Epithelial cell of proximal tubule (primary cell): ENCODE measurements around the gene KIF18A. TPM values are rescaled to one million over a fixed set of nuclear protein-coding genes. Genes with fewer than 3 reads are reported as not detected.

Source experiments
- DNase-seq: peaks from one replicate; pipeline ENCODE4 v3.0.0-alpha.2; 2011; ENCODE audit warnings: low read depth
- H3K4me3 ChIP-seq: 2 replicates; pipeline ENCODE4 v1.5.1; 2011; ENCODE audit warnings: low read depth, mild to moderate bottlenecking, low read length
- total RNA-seq: library from RNA; depleted of rRNA; stranded (reverse); fragments of >200 nt; gene quantifications from 2 replicates; pipeline ENCODE4 v1.2.3, GENCODE V29; 2015
- TF ChIP-seq, protein P1 (sequence below): conservative IDR thresholded peaks from 2 replicates; pipeline ENCODE4 v1.5.1; 2012; ENCODE audit warnings: low read depth, mild to moderate bottlenecking, low read length

Gene KIF18A
- total RNA-seq, 1 donor from 2014 or later: 15.7 TPM

DNA sequence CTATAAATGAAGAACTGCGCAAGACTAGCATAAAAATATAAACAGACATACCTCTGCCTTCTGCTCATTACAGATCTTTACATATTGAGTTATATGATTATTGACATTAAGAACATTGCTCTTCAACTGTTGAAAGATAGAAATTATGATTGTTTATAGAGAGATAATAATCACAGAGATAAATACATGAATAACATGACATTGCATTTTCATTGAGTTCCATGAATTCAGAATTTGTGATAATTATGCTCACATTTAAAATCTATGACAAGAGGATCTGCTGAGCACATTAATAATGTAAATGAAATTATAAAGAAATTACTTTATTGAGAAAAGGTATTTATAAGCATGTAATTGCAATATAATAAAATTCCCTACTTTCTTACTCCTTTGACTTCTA lies 24.8 kb downstream of the KIF18A start:
- TF ChIP-seq, protein P1, sequence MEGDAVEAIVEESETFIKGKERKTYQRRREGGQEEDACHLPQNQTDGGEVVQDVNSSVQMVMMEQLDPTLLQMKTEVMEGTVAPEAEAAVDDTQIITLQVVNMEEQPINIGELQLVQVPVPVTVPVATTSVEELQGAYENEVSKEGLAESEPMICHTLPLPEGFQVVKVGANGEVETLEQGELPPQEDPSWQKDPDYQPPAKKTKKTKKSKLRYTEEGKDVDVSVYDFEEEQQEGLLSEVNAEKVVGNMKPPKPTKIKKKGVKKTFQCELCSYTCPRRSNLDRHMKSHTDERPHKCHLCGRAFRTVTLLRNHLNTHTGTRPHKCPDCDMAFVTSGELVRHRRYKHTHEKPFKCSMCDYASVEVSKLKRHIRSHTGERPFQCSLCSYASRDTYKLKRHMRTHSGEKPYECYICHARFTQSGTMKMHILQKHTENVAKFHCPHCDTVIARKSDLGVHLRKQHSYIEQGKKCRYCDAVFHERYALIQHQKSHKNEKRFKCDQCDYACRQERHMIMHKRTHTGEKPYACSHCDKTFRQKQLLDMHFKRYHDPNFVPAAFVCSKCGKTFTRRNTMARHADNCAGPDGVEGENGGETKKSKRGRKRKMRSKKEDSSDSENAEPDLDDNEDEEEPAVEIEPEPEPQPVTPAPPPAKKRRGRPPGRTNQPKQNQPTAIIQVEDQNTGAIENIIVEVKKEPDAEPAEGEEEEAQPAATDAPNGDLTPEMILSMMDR: no peak

DNA sequence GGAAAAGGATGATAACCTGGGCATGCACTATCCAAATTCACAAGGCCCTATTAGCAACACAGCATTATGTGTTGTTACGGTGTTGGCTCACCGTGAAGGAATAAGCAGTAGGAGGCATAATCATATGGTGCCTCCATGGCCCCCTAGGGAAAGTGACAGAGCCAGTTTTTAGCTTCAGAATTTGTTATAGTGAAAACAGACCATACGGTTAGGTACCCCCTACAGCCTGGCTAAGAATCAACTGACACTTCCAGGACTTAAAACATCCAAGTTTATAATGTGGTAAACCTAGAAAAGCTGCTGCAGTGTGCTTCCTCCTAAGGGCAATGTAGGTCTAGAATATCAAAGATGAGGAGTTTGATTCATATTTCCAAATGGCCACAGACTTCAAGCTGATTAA lies 30.4 kb downstream of the KIF18A start:
- DNase-seq: no peak
- TF ChIP-seq, protein P1: no peak
- H3K4me3 ChIP-seq: no peak overlapping the region

More for the DNA sequence above, 24.8 kb downstream of the KIF18A start:
- no peak for DNase-seq
- H3K4me3 ChIP-seq: no peak overlapping the region

DNA sequence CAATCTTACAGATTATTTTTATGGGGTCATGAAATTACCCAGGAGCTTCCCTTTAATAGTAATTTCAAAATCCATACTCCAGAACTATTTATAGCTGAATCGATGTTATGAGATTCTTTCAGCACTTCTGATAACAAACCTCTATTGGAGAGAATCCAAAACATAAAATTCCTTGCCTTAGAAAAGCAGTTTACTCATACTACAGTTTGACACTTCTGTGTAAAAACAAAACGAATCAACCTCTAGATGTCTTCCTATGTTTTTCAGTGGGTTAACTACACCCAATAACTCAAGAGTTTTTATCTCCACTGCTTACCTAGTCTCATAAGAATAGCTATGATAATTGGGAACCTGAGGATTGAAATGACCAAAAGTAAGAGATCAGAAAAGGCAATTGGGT lies 35.6 kb downstream of the KIF18A start:
- TF ChIP-seq, protein P1: no peak
- H3K4me3 ChIP-seq: no peak overlapping the region
- no peak for DNase-seq

DNA sequence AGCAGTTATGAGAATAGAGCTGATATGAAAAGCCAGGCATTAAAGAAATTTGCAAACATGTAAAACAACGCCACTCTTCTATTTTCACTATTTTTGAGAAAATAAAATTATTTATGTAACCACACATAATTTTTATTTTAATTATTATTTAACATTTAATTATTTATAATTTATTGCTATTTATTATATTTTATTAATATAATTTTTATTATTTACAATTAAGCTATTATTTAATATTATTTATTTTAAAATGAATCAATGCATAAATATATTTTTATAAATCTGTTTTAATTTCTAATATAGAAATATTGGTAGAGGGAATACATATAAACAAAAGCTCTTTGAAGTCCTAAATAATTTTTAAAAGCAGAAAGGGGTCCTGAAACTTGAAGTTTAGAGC lies 36.7 kb downstream of the KIF18A start:
- no peak overlapping the region for H3K4me3 ChIP-seq
- TF ChIP-seq, protein P1: no peak
- DNase-seq: no peak

DNA sequence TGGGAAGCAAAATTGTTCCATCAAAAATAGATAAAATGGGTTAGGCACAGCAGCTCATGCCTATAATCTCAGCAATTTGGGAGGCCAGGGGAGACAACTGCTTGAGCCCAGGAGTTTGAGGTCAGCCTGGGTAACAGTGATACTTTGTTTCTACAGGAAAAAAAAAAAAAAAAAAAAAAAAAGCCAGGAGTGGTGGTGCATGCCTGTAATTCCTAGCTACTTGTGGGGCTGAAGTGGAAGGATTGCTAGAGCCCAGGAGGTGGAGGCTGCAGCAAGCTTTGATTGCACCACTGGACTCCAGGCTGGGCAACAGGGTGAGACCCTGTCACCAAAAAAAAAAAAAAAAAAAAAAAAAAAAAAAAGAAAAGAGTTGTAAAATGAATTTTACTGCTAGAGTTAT lies 49.6 kb downstream of the KIF18A start:
- TF ChIP-seq, protein P1: no peak
- no peak for DNase-seq
- no peak overlapping the region for H3K4me3 ChIP-seq

DNA sequence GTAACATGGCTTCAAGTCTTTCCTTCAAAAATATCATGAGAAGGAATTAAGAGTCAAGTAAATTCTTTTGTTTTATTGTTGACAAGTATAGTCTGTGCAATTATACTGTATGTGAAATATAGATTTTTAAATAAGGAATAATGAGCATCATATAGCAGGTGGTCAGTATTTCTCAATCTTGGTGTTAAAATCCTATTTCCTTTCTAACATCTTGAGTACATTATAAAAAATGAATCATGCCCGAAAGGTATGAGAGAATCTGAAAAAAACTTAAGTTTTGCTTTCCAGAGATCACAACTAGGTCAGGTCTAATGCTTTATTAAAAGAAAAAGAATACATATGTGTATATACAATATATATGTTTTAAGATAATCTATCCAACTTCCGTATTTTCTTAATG lies 53.1 kb downstream of the KIF18A start:
- no peak for DNase-seq
- TF ChIP-seq, protein P1: no peak
- H3K4me3 ChIP-seq: no peak overlapping the region

DNA sequence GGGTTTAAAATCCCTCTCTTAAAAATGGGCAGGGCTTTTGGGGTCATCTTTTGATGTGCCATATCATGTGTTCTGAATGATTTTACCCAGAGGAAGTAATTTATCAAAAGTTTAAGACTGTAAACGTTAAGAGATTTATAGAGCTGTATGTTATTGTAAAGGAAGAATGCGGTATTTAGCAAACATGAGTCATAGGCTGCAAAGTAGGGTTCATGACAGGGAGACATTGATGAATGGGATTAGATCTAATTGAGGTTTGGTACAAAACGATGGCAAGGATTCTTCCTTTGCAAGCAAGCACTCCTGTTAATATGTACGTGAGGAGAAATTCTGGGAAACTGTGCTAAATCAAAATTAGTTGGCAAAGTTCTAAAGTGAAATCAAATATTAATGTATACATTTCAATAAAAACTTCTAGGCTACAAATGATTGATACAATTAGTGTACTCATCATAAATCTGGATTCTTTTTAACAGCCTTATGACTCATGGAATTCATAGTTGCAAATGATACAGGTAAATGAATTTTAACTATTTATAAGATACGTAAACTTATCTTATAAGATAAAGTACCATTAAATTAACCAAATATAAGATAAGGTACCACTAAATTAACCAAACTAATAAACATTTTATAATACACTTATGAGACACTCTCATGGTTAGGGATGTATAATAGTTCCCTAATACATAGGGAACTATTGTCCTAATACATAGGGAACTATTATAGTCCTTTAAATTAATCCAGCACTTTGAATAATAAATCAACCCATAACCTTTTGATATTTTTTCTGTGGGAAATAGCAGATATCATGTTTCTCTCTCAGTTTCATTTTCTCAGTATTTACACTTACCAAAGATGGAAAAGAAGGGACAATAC lies 58.4 kb downstream of the KIF18A start:
- TF ChIP-seq, protein P1: no peak
- H3K4me3 ChIP-seq: no peak overlapping the region
- no peak for DNase-seq
